HG03460 (cell line): ENCODE results near the gene RCOR2.

ENCODE experiments used
- ATAC-seq: cut with Tn5 transposase; IDR thresholded peaks from one replicate; pipeline ENCODE4 v1.9.1; 2021; ENCODE audit not compliant: unreplicated experiment

Gene RCOR2

DNA sequence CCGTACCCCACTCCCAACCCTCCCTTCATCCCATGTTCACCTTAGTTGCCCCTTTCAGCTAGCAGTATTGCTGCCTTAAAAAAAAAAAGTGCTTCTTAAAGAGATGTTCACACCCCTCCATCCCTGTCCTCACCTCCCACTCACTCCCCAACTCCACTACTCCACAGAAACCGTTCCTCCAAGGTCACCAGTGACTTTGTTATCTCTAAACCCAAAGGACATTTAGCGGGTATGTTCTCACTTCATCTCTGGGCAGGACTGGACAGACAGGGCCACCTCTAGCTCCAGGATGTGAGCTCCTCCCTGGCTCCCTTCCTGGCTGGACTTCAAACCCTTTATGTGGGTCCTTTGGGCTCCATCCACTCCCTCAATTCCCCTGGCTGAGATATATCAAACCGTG is 6.4 kb upstream of the RCOR2 start:
- ATAC-seq: no peak

DNA sequence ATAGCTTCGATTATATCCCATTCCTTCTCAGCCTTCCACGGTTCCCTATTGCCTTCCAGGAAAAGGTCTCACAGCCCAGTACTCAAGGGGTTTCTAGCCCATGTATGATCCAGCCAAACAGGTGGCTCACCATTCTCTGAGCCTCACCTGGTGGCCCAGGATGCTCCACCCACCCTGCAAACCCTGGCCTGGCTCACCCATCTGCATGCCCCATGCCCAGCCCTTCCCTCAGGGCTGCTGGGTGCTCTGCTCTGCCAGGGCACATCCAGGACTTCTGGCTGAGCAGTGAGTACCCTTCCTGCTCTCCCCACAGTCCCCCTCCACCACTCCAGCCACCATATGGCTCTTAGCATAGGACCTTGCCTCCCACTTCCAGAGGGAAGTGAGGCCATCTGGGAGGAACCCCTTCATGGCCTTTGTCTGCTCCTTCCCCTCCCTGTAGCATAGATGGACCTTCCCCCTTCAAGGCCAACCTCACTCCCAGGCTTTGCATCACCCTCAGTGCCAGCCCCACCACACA is 5.8 kb upstream of the RCOR2 start:
- no peak for ATAC-seq

DNA sequence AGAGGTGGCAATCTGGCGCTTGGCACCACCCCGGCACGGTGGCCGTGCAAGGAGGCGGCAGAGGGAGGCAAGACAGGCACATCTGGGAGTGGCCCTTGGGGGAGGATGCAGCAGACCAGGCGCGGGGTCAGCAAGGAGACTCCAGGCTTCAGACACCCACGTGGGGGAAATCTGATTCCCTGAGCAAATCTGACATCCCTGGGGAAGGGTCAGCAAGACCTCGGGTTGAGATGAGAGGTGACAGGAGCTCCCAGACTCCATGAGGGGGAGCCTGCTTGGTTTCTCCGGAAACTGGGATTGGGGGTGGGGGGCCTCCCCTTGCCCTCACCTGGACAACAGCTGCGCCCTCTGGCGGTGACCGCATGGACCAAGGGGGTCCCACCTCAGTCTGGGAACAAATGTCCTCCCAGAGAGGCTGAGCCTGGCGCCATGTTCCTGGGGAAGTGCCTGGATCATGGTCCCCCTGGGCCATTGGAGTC is 4.0 kb upstream of the RCOR2 start:
- ATAC-seq: no peak

DNA sequence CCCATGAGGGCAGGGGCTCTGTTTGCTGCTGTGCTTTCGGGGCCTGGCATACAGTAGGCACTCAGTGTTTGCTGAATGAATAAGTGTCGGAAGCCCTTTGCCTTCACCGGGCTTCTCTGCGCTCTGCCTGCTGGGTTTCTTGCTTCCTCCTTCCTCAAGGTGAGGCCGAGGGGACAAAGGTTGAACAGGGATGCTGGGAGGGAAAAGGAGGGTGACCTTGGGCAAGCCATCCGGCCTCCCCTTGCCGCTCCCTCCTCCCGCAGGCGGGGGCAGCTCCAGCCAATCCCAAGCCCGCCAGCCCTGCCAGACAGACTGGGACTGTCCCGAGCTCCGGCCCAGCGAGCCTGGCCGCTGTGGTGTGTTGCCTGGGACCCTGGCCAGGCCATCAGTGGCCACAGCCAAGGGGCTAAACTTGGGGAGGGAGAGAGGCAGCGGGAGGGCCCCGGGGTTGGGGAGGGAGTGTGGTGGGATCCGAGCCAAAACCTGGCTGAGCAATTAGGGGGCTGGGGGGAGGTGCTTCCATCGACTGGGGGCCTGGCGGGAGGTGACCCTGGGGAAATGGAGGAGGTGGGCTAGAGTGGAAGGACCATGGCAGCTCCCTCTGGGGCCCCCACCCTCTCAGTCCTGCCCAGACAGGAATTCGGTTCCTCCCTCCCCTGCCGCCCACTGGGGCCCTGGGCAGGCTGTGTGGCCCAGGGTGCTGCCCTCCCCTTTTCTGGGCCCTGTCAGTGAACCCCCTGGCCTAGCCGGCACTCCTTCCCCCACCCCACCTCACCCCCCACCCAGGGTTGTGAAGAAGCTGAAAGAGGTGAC is 3.4 kb upstream of the RCOR2 start:
- no peak for ATAC-seq

DNA sequence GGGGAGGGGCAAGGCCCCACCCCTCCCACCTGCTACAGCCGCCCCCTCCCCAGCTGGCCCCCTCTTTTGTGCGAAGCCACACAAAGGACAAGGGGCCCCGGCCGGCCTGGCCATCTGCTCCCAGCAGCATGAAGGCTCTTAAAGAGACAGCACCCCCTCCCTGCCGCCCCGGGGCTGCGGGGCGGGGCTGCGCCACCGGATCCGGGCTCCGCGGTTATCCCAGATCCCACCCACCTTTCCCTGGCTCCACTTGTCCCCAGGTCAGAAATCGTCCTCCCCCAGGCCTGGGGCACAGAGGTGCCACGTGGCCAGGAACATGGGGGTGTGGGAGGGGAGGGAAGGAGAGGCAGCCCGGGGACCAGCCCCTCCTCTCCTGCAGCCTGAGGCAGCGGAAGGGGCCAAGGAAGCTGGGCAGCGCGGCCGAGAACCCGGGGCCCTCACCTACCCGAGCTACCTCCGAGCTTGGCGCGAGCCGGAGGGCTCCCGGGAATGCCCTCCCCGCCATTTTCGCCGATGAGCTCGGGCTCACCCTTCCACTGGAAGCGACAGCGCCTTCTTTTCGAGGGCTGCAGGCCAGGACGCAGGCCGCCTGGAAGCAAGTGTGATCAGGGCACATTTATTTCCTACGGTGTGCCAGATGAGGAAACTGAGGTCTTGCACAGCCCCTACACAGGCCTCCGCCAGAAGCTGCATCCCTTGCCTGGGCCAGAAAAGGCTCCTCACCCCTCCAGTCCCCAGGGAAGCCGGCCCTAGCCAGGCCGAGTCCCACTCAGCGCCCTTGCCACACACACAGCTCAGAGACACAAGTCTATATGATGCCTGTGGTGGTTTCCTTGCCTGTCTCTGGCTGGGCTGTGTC is 2.5 kb upstream of the RCOR2 start:
- ATAC-seq: no peak

DNA sequence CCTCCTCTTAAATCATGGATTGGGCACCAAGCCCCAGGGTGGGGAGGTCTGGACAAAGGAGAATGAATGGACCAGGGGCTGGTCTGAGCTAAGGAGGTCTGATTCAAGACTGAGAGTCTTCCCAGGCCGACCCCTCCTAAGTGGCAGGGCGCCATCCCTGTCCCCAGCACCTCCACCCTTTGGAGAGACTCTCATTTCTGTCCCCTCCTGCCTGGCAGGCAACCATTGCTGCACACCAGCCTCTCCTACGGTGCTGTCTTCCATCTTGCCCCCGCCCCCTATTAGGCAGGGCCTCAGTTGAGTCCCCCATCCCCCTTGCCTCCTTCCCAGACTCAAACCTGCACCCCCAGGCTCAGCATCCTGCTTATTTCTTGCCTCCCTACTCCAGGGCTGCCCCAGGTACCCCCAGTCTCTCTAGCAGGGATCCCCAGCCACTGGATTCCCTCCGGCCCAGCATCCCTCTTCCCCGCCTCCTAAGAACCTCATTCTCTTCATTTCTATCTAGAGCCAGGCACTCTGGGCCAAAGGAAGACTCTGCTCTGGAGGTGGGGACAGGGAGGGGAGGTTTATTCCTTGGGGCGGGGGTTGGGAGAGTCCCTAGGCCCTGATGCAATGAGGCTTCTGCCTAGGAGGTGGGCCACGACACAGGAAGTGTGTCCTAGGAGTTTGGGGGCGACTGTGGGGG is 1.7 kb upstream of the RCOR2 start:
- ATAC-seq: no peak

DNA sequence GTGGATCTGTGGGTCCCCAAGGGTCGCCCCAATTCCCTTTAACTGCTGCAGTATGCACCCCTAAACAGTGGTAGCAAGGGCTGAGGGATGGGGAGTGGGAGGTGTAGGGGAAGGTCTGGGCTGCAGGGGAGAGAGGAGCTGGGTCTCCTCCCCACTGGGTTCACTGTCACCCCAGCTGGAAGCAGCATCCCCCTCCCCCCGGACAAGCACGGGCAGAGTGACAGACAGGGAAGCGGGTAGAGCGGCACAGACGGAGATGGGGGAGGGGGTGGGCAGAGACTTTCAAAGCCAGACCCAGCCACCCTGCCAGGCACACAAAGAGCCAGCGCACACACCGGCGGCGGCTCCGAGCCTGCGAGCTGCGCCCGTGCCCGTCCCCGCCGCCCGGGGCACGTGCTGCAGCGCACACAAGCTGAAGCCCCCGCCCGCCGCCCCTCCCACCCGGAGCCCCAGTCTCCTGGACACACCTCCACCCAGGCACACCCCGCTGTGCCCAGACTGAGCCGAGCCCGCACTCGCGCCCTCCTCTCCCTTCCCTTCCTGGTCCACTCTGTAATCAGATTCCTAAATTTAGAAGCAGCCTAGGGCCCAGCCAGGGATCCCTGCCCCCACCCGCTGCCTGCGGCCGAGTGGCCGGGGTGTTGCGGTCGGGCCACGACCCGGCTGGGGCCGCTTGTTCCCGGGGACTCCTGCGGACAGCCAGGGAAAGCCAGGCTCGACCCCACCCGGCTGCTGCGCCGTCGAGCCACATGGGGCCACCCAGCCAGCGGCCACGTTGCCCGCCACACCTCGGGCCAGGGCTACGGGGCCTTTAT is 935 bp upstream of the RCOR2 start:
- no peak for ATAC-seq

DNA sequence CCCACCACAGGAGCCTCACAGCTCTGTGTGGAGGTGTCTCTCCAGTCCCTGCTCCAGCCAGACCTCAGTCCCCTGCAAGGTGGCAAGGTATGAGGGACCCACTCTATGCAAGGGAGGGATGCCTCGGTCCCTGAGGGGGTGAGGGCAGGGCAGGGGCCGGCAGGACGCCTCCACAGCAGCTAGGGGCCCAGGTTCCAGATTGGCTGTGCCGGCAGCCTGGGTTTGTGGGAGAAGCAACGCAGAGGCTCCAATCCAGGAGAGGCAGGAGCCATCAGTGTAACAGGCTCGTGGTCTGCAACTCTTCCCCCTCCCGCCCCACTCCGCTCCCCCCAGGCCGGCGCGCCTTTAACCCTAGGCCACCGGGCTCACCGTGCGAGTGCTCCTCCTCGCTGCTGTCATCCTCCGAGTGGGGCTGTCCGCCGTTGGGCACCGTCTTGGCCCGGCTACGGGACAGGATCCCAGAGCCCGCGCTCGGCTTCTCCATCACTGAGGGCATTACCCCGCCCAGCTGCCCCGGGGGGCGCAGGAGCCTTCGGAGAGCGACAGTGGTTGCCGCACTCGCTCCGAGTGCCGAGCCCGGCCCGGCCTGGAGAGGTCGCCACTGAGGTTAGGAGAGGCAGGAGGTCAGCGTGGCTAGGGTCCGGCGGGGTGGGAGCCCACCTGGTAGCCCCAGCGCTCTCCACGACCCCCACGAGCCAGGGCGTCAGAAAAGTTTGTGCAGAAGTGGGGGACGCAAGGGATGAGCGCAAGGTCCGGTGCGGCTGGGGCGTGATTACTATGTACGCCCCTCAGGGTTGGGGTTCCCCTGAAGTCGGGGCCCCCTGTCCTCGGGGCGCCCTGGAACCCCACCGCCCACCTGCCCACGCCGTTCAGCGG is 765 bp downstream of the RCOR2 start:
- no peak for ATAC-seq

DNA sequence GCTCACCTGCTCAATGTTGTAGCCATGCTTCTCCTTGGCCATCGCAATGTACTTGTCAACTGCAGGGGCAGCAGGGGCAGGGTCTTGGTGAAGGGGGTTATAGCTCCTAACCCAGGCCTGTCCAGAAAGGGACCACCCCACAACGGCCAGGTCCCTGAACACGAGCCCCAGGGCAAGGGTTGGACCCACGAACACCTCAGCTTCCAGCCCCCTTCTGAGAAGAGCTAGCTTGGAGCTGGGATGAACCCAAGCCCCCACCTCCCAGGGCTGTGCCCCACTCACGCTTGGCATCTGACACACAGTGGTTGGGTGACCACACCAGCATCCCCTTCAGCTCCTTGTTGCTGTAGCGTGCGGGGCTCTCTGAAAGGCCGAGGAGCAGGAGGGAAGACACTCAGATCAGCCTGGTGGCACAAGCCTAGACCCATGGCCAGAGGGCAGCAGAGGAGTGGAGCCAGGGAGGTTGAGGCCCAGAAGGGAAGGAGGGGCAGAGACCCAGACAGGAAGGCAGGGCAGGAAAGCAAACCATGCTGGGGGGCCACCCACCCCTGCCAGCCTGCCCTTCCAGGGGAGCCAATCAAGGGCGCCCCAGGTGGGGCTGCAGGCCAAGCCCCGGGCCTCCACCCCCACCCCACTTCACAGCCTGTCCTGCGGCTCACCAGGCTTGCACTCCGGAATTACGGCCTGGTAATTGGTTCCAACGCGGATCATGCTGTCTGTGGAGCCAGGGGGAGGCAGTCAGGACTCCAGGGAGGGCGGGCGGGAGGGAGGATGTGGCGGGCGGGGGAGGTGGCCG is 1.9 kb downstream of the RCOR2 start:
- no peak for ATAC-seq

DNA sequence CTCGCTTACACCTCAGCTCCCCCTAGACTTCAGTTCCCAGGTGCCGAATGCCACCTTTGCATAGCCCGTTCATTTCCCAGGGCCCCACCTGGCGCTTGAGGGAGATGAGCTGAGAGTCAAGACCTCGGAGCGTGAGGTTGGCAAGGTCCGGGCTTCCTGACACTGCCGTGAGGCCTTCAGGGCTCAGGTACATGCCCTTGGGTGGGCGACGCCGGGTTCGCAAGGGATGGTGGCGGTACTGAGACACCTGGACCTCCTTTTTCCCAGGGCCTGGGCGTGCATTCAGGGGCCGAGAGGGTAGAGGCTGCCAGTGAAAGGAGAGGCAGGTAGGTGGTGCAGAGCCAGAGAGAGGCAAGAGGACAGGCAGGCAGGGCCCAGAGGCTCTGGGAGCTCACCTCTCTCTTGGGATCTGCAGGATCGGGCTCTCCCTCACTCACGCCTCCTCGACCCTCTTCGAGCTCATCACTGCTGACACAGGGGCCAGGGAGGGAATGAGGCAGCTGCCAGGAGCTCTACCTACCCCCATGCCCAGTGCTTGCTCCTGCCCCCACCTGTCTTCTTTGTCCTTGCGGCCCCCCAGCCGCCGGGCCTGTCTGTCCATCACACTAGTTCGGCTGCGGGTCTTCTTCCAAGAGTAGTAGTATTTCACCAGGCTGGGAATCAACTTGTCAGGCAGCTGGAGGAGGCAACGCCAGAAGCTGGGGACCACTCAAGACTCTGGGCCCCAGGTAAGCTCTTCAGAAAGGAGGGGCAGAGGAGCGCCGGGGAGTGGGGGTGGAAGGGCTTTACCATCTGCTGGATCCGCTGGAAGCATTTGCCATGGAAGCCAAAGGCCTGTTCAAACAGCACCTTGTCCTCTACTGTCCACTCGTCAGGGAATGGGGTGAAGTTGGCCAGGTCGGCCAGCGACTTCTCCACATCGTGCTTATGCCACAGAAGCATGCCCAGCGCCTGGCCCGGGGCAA is 2.8 kb downstream of the RCOR2 start:
- no peak for ATAC-seq

DNA sequence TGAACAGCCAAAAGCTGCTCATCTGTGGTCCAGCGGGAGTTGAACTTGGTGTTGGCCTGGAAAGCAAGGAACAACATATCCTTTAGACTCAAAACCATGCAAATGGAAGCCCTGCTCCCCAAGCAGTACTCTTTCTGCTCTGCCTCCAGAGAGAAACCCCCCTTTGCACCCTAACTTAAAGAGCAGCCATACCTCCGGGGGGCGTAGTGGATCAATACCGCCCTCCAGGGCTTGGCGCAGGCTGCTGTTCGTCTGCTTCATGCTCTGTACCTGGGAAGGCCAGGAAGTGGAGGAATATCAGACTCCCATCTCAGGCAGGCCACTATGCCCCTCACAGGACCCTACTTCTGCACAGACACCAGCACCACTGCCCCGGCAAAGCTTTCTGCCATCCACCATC is 4.3 kb downstream of the RCOR2 start:
- ATAC-seq: no peak

DNA sequence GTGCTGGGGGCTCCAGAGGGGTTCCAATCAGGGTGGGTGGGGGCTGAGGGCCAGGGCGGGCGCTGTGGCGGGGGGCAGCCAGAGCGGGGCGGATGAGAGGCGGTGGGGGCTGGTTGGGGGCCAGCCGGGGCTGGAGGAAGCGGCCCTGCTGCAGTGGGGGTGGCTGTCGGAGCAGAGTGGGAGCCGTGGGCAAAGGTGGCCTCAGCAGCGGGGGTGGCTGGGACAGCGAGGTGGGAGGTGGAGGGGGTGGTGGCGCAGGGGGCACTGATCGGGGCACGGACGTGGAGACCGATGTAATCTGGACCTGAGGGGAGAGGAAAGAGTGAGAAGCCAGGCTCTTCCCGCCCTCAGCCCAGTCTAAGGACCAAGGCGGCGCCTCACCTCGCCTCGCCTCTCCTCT is 5.1 kb downstream of the RCOR2 start:
- no peak for ATAC-seq

DNA sequence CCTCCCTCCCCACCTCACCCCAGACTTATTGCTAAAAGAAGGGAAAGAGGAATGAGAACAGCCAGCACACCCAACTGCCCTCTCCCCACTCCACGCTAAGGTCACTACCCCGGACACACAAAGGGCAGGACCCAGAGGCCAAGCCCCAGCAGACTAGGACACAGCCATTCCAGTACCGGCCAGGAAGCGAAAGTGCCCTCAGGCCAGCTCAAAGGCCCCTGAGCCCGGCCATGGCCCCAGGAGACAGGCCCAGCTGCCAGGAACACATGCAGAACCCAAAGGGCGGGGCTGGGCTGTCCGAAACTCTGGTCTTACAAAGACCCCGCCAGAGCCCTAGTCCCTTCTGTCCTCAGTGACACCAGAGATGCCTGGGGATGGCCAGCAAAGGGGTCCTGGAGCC is 5.5 kb downstream of the RCOR2 start:
- no peak for ATAC-seq

DNA sequence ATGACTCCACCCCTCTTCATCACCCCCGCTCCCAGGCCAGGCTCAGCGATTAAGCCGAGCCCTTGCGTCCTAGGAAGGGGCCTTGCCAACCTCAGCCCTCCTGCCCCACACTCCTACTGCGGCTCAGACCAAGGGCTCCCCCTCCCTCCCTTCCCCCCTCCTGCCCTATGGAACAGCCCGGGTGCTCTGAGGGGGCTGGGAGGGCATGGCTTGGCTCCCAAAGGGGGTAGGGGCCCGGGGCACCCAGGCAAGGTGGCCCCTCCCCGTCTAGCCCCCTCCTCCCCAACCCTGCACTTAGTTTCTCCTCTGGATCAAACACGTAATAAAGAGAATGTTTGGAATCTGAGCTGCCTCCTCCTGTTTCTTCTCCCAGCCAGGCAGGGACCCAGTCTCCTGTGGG is 6.3 kb downstream of the RCOR2 start:
- ATAC-seq: no peak

DNA sequence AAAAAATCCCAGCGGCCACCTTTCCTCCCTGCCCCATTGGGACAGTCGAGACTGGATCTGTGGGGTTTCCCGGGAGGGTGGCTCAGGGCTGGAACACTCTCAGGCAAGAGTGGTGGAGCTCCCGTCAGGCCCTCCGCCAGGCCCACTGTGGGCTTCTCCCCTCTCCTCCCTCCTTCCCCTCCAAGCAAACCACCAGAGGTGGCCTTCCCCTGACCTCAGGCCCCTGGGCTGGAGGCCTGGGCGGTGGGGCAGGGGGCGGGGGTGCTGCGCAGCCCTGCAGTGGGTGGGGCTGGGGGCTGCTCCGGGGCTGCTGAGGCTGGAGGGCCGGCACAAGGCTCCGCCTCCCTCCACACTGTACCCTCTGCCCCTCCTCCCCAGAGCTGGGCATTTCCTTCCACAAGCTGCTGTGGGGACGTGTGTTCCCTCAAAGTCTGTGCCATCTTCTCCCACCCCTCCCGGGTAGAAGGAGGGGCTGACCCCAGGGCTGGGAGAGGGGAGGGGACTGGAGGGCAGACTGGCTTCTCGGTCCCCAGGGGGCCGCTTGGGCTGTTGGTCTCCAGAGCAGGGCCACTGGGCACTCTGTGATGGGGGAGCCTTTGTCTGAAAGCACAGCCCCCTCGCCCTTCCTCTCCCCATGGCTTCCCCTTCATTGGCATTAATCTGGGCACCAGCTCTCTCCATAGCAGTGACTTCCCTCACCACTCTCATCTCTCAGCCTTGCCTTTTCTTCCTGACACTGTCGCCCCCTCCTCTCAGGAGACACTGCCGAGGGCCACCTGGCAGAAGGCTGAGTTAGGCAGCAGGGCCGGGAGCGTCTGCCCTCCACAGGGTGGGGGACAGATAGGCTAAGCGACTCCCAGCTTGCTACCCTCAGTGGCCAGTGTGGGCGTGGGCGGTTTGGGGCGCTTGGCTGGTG is 7.1 kb downstream of the RCOR2 start:
- no peak for ATAC-seq

DNA sequence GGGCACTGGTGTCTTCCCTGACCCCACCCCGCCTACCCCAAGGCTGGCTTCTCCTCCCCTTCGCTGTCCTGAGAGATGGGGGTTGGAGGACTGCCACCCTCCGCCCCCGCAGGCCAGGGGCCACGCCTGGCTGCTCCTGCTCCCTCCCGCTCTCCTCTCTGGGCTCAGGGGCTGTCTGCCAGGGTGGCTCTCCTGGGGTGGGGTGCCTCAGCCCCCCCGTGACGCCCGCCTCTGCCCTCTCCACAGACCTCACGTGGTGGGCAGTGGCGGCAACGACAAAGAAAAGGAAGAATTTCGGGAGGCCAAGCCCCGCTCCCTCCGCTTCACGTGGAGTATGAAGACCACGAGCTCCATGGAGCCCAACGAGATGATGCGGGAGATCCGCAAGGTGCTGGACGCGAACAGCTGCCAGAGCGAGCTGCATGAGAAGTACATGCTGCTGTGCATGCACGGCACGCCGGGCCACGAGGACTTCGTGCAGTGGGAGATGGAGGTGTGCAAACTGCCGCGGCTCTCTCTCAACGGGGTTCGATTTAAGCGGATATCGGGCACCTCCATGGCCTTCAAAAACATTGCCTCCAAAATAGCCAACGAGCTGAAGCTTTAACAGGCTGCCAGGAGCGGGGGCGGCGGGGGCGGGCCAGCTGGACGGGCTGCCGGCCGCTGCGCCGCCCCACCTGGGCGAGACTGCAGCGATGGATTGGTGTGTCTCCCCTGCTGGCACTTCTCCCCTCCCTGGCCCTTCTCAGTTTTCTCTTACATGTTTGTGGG is 8.1 kb downstream of the RCOR2 start:
- ATAC-seq: no peak
